Loucy (cell line): ENCODE measurements around the gene SHB.

Experiments
- CTCF ChIP-seq: fragments of 200-600 bp; sonication (generic); conservative IDR thresholded peaks from 2 replicates; pipeline ENCODE4 v1.5.1; 2014; ENCODE audit warnings: mild to moderate bottlenecking, antibody characterized with exemption, low read length
- EZH2phosphoT487 ChIP-seq: fragments of 200-600 bp; IDR thresholded peaks from 2 replicates; pipeline ENCODE4 v1.6.1; 2018; ENCODE audit warnings: antibody characterized with exemption, mild to moderate bottlenecking, moderate library complexity, borderline replicate concordance

GRCh38 chr9:37880916-37881479 lies 188.0 kb downstream of the SHB start:
- TF ChIP-seq CTCF (no peak), EZH2phosphoT487 (no peak)
